Heart right ventricle (tissue), 16 donors: Measurements from ENCODE around the gene ST7. TPM values are rescaled to one million over a fixed set of nuclear protein-coding genes. Genes with fewer than 3 reads are reported as not detected.

Experiments
- ATAC-seq, 8 donors: fragments of 200-7000 bp; cut with Tn5 transposase; one replicate each; pipeline ENCODE4 v1.9.1; 2020; ENCODE audit warnings: mild to moderate bottlenecking in 8 of 8, moderate library complexity in 8 of 8, moderate number of reproducible peaks in 1 of 8
- DNase-seq, 2 donors: peaks; one replicate each; pipeline ENCODE4 v3.0.0-alpha.2; 2020
- H3K27ac ChIP-seq, 10 donors: fragments of 200-600 bp; sonication (generic) in 2 of 10; one replicate each; pipeline versions ENCODE4 v1.5.0 to v1.8.0; 2020 to 2022; ENCODE audit warnings: mild to moderate bottlenecking in 3 of 10
- H3K27me3 ChIP-seq, 7 donors: fragments of 200-600 bp; one replicate each; pipeline ENCODE4 v1.8.0; 2021 to 2022; ENCODE audit warnings: mild to moderate bottlenecking in 2 of 7
- H3K36me3 ChIP-seq, 9 donors: fragments of 200-600 bp; sonication (generic) in 1 of 9; one replicate each; pipeline versions ENCODE4 v1.5.0 to v1.8.0; 2020 to 2022; ENCODE audit warnings: mild to moderate bottlenecking in 2 of 9
- H3K4me1 ChIP-seq, 9 donors: fragments of 200-600 bp; sonication (generic) in 1 of 9; one replicate each; pipeline versions ENCODE4 v1.5.0 to v1.8.0; 2020 to 2022; ENCODE audit warnings: mild to moderate bottlenecking in 4 of 9
- H3K4me3 ChIP-seq, 10 donors: fragments of 200-600 bp; sonication (generic) in 2 of 10; one replicate each; pipeline versions ENCODE4 v1.5.0 to v1.8.0; 2020 to 2022; ENCODE audit warnings: mild to moderate bottlenecking in 7 of 10, moderate library complexity in 2 of 10
- H3K9me3 ChIP-seq, 11 donors: fragments of 200-600 bp in 10 of 11; sonication (generic) in 2 of 11; one replicate each; pipeline versions ENCODE4 v1.5.0 to v1.8.0; 2013 to 2022; ENCODE audit warnings: mild to moderate bottlenecking in 2 of 11, control low read depth in 1 of 11, moderate library complexity in 1 of 11
- WGBS, 2 donors: extraction: QIAGEN DNeasy Blood & Tissue Kit; methylation state at CpG; one replicate each; pipeline ENCODE4 v1.1.7; 2013; ENCODE audit warnings: inconsistent platforms in 1 of 2; 5-methylcytosine and 5-hydroxymethylcytosine counted together
- intact Hi-C, 10 donors: fragments of 100-400 bp; cut with DNase I; formaldehyde crosslinking; loops; one replicate each; pipeline versions ENCODE4 v1.11.1 to v1.14.2; 2022
- polyA plus RNA-seq, 2 donors: library from polyadenylated mRNA; stranded (reverse); fragments of 200-250 nt; gene quantifications; one replicate each; pipeline ENCODE4 v1.2.3, GENCODE V29; 2013
- total RNA-seq, 10 donors: library from RNA; stranded (reverse); fragmentation: NEBNext Ultra II Directional in 3 of 10; extraction: Animal tissue kit (Norgen Biotek cat#: 25700) in 3 of 10; gene quantifications; one replicate each; pipeline versions ENCODE4 v1.2.1 to v1.2.4, GENCODE V29; 2021 to 2023
- TF ChIP-seq, protein P1 (sequence below), 9 donors: fragments of 200-600 bp; sonication (generic) in 2 of 9; IDR thresholded peaks; one replicate each; pipeline versions ENCODE4 v1.5.0 to v1.8.0; 2021 to 2022; ENCODE audit warnings: antibody characterized with exemption in 9 of 9, mild to moderate bottlenecking in 5 of 9, moderate library complexity in 1 of 9
- donor health status: Arrhythmogenic right ventricular cardiomyopathy.
- donor health status: ischemic (EF 13 %, LVEDD 7.1; RV severe dilation, severe dysfunction).
- donor health status: healthy with polysubstance abuse.
- donor health status: DM: no; HTN: yes; CAD: no.
- donor health status: DM: no; HTN: no; CAD: no.
- donor health status: ischemic (EF 25% LVEDD 6.9; RV normal size, moderate dysfunction).
- donor health status: ischemic (EF 25% LVEDD 5.7; RV mildly dilated, moderate dysfunction).
- donor health status: healthy.
- donor health status: DM: yes; HTN: yes; CAD: no.
- donor health status: Ischemic cardiomyopathy.
- donor health status: ischemic (EF 35%, LVEDD 5.7; RV mildly dilated, moderate dysfunction).
- donor health status: nonischemic (EF 11% LVEDD 7.7; RV severe dilation, severe dysfunction).
- donor health status: DM: yes; HTN: yes; CAD: no.
- donor health status: PGD.
- donor health status: ischemic (EF 29% LVEDD 5.4; RV normal size, mild dysfunction).
- donor health status: nonischemic (EF 23%, LVEDD 6.1; RV moderate dilation, normal function).

Gene ST7
- total and polyA plus RNA-seq, 12 donors = 20.1 to 40.2 (median 23.4) TPM

GRCh38 chr7:117273325-117273724, 320.0 kb downstream of the ST7 start:
- H3K27ac ChIP-seq = no peak overlapping the region
- TF ChIP-seq, protein P1, sequence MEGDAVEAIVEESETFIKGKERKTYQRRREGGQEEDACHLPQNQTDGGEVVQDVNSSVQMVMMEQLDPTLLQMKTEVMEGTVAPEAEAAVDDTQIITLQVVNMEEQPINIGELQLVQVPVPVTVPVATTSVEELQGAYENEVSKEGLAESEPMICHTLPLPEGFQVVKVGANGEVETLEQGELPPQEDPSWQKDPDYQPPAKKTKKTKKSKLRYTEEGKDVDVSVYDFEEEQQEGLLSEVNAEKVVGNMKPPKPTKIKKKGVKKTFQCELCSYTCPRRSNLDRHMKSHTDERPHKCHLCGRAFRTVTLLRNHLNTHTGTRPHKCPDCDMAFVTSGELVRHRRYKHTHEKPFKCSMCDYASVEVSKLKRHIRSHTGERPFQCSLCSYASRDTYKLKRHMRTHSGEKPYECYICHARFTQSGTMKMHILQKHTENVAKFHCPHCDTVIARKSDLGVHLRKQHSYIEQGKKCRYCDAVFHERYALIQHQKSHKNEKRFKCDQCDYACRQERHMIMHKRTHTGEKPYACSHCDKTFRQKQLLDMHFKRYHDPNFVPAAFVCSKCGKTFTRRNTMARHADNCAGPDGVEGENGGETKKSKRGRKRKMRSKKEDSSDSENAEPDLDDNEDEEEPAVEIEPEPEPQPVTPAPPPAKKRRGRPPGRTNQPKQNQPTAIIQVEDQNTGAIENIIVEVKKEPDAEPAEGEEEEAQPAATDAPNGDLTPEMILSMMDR (IDR thresholded peaks at IDR 0.05) = no peak
- no peak overlapping the region for H3K4me3 ChIP-seq
- DNase-seq = no peak
- H3K4me1 ChIP-seq = no peaks in the 10 kb centered on the region
- H3K9me3 ChIP-seq = no peaks in the 10 kb centered on the region
- H3K36me3 ChIP-seq = no peaks in the 10 kb centered on the region
- no peak for ATAC-seq
- peaks cover 0 to 13% (median 5%) of the 10 kb centered on the region in 7 donors for H3K27me3 ChIP-seq
- intact Hi-C loops = no loop called here
- WGBS, 2 donors = 57 to 69% methylated on average over 2 of the region's 2 CpGs

DNA sequence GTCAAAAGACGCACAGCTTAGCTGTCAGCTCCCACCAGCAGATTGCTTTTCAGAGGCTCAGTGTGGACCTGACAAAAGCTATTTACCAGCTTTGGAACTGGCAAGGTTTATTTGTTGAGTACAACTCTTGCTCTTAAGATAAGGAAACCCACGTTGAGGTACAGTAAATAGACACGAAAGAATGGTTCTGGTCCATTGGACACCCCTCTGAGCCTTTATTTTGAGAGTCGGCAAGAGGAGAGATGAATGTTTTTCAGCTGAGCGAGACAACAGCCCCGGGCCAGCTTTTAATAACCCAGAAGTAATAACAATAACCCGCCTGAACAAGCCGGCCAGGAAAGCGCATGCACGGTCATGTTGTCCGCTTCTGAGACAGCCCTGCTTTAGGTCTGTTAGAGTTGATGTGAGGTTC, 320.5 kb downstream of the ST7 start:
- Histone ChIP-seq H3K36me3 (no peaks in the 10 kb centered on the region), H3K27ac (no peak overlapping the region), H3K27me3 (peaks cover 0 to 13% (median 5%) of the 10 kb centered on the region in 7 donors), H3K4me3 (no peak overlapping the region), H3K4me1 (no peaks in the 10 kb centered on the region), H3K9me3 (no peaks in the 10 kb centered on the region)
- TF ChIP-seq, protein P1 (IDR thresholded peaks at IDR 0.05) = no peak
- no peak for ATAC-seq
- intact Hi-C loops = no loop called here
- 68 to 70% methylated on average over 11 of the region's 11 CpGs for WGBS, 2 donors
- no peak for DNase-seq

DNA sequence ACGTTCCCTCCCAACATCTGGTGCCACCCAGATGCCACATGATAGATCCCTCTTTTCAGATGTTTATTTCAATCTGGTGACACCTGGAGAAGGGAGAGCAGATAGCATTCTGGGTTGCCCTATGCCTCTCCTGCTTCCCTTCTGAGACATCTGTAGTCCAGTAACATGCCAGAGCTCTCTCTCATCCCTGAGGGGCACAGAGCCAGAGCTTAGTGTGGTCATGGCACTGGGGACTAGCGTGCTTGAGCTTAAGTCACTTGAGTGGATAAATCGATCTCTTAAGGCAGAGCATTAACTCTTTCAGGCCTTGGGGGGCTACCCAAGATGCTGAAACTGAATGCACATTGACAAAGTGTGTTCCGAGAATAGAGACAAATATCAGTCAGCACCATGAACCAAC, 321.6 kb downstream of the ST7 start:
- Histone ChIP-seq H3K27me3 (peaks cover 0 to 13% (median 5%) of the 10 kb centered on the region in 7 donors), H3K36me3 (no peaks in the 10 kb centered on the region), H3K4me1 (no peaks in the 10 kb centered on the region), H3K9me3 (no peaks in the 10 kb centered on the region), H3K4me3 (no peak overlapping the region), H3K27ac (no peak overlapping the region)
- TF ChIP-seq, protein P1 (IDR thresholded peaks at IDR 0.05) = no peak
- no peak for DNase-seq
- WGBS, 2 donors = 69 to 72% methylated on average over 4 of the region's 4 CpGs
- intact Hi-C loops = no loop called here
- ATAC-seq = no peak

DNA sequence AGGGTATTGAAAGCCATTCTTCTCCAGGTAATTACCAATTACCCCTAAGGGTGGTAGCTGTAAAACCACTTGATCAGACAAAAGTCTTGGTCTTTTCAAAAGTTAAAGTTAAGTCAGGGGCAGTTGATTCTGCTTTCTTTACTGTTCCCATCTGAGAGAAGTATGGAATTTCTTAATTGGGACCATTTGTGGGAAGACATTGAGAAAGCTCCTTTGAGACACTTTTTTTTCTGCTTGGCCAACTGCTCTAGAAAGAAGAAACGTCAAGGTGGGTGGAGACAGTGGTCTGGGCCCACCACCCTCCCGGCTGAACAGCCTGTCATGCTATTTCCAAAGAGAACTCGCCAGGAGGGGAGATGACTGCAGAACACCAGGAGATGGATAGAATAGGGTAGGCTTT, 324.3 kb downstream of the ST7 start:
- no peaks in the 10 kb centered on the region for H3K9me3 ChIP-seq
- no peak for ATAC-seq
- H3K27ac ChIP-seq = no peak overlapping the region
- WGBS, 2 donors = 80 to 86% methylated on average over 3 of the region's 3 CpGs
- no peak for DNase-seq
- no peaks in the 10 kb centered on the region for H3K4me1 ChIP-seq
- no peaks in the 10 kb centered on the region for H3K36me3 ChIP-seq
- intact Hi-C loops = no loop called here
- H3K4me3 ChIP-seq = no peak overlapping the region
- TF ChIP-seq, protein P1 (IDR thresholded peaks at IDR 0.05) = no peak
- peaks cover 0 to 9% (median 5%) of the 10 kb centered on the region in 7 donors for H3K27me3 ChIP-seq
